Superior temporal gyrus (tissue), 1 donor: Measurements from ENCODE around the gene NPBWR2.

ENCODE experiments used
- DNase-seq: peaks from one replicate; pipeline ENCODE4 v3.0.0-alpha.2; 2016; ENCODE audit errors: extremely low spot score

The NPBWR2 gene

GRCh38 chr20:64106981-64107735 lies at the start of gene NPBWR2:
Gene NPBWR2, minus strand, starts transcription at chr20:64107565. Its CDS starts 734 bp downstream, at chr20:64106831.
- peak; percentile 11 for DNase-seq

GRCh38 chr20:64156136-64156885 lies 48.9 kb upstream of the NPBWR2 start:
- DNase-seq = no peak

- DNase-seq = no peak
Observed at GRCh38 chr20:64155258-64156135, 48.1 kb upstream of the NPBWR2 start.

GRCh38 chr20:64154590-64155257 lies 47.4 kb upstream of the NPBWR2 start:
- no peak for DNase-seq

- no peak for DNase-seq
Observed at GRCh38 chr20:64153861-64154589, 46.7 kb upstream of the NPBWR2 start.

- no peak for DNase-seq
Observed at GRCh38 chr20:64153410-64153809, 46.0 kb upstream of the NPBWR2 start.

- DNase-seq = no peak
Observed at GRCh38 chr20:64152906-64153305, 45.5 kb upstream of the NPBWR2 start.

- DNase-seq = no peak
Observed at GRCh38 chr20:64151633-64152530, 44.5 kb upstream of the NPBWR2 start.

- no peak for DNase-seq
Observed at GRCh38 chr20:64150756-64151632, 43.6 kb upstream of the NPBWR2 start.

GRCh38 chr20:64149809-64150560 lies 42.6 kb upstream of the NPBWR2 start:
- no peak for DNase-seq

GRCh38 chr20:64149141-64149540 lies 41.8 kb upstream of the NPBWR2 start:
- DNase-seq = no peak

GRCh38 chr20:64148581-64148980 lies 41.2 kb upstream of the NPBWR2 start:
- no peak for DNase-seq

GRCh38 chr20:64146936-64147477 lies 39.6 kb upstream of the NPBWR2 start:
- no peak for DNase-seq

GRCh38 chr20:64146301-64146935 lies 39.1 kb upstream of the NPBWR2 start:
- no peak for DNase-seq

- no peak for DNase-seq
Observed at GRCh38 chr20:64145458-64146300, 38.3 kb upstream of the NPBWR2 start.

GRCh38 chr20:64144144-64144912 lies 37.0 kb upstream of the NPBWR2 start:
- no peak for DNase-seq
